Skeletal muscle satellite cell (primary cell): ENCODE measurements around the gene POFUT2.

Experiments
- H3K27me3 ChIP-seq: 2 replicates; pipeline ENCODE4 v1.7.0; 2013; ENCODE audit warnings: low read length; ENCODE audit not compliant: control insufficient read depth, insufficient read depth
- H3K36me3 ChIP-seq: 2 replicates; pipeline ENCODE4 v1.7.0; 2013; ENCODE audit warnings: mild to moderate bottlenecking, control low read depth, low read length; ENCODE audit not compliant: insufficient read depth
- H3K4me1 ChIP-seq: 2 replicates; pipeline ENCODE4 v1.7.0; 2013; ENCODE audit warnings: low read length; ENCODE audit not compliant: control insufficient read depth, insufficient read depth
- H3K4me2 ChIP-seq: 2 replicates; pipeline ENCODE4 v1.7.0; 2013; ENCODE audit warnings: mild to moderate bottlenecking, low read length
- H3K4me3 ChIP-seq: 2 replicates; pipeline ENCODE4 v1.7.0; 2013; ENCODE audit warnings: low read length
- H3K9ac ChIP-seq: 2 replicates; pipeline ENCODE4 v1.7.0; 2013; ENCODE audit warnings: mild to moderate bottlenecking, low read depth, low read length, moderate library complexity
- H3K9me3 ChIP-seq: replicated peaks from 2 replicates; pipeline ENCODE4 v1.7.0; 2013; ENCODE audit warnings: mild to moderate bottlenecking, control low read depth, low read length

Gene POFUT2

DNA sequence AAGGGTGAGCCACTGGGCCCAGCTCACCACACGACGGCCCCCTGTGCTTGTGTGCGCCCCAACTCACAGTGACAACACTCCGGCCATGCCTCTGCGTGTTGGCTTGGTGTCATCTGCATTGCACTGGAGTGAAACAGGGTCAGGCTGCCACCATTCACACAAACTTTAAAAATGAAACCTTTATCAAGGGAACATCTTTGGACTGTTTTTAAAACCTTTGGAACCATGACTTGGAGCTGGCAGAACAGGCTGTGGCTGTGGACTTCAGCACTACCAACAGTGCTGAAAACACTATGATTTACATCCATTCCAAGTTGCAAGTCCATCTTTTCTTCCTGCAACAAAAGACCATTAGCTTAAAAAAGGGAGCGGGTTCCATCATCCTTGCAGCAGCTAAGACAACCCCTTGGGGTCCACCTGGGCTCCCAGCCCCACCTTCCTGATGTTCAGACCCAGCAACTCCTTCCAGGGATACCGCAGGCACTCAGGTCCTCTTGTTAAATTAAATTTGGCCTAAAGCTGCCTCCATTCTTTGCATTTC is 25.6 kb downstream of the POFUT2 start:
- Histone ChIP-seq H3K9me3 (no peaks in the 10 kb centered on the region), H3K9ac (no peak overlapping the region)

DNA sequence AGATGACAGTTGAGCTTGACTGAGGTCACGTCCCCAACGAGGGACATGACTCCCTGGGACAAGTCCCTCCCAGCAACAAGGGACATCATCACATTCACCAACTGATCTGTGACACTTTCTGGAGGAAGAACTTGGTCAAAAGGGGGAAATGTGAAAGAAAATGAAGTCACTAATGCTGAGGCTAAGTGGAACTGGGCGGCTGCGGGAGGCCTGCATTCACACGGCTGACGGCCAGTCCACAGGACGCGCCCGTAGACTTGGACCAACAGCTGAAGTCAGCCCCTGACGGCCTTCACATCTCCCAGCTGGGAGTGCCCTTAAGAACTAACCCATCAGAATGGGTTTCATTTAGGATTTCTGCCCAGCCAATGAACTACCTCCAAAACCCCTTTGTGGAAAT is 26.6 kb downstream of the POFUT2 start:
- Histone ChIP-seq H3K4me2 (no peak overlapping the region), H3K27me3 (peaks cover 22% of the 10 kb centered on the region), H3K4me3 (no peak overlapping the region), H3K9me3 (no peaks in the 10 kb centered on the region), H3K4me1 (no peaks in the 10 kb centered on the region), H3K36me3 (peaks cover 28% of the 10 kb centered on the region), H3K9ac (no peak overlapping the region)

More for the DNA sequence above, 25.6 kb downstream of the POFUT2 start:
- peaks cover 38% of the 10 kb centered on the region for H3K36me3 ChIP-seq
- no peak overlapping the region for H3K4me3 ChIP-seq
- no peak overlapping the region for H3K4me2 ChIP-seq
- peaks cover 14% of the 10 kb centered on the region for H3K27me3 ChIP-seq
- no peaks in the 10 kb centered on the region for H3K4me1 ChIP-seq

DNA sequence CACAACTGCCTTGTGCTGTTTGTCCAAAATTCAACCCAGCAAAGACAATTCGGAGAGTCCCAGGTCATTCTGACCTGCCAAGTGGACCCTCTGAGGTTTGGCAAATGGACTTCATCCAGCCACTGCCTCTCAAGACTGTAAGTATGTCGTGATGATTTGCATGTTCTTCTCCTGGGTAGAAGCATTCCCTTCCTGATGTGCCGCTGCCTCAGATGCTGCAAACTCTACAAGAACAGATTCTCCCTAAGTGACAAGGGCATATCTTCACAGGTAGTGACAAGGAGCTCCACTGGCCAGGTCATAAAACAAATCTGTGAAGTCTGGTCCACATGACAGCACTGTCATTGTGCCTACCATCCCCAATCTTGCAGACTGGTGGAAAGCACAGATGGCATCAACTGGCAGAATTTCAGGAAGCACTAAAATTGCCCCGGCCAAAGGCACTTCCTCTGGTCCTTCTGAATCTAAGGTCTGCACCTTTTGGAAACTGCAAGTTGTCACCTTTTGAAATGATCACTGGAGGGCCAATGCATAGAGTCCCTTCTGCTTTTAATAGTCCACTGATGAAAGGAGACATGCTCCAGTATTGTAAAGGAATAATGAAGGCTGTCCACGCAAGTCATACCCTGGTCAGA is 27.4 kb downstream of the POFUT2 start:
- Histone ChIP-seq H3K9ac (no peak overlapping the region), H3K27me3 (peaks cover 22% of the 10 kb centered on the region), H3K4me3 (no peak overlapping the region), H3K36me3 (peaks cover 21% of the 10 kb centered on the region), H3K4me2 (no peak overlapping the region), H3K4me1 (no peaks in the 10 kb centered on the region), H3K9me3 (no peaks in the 10 kb centered on the region)

DNA sequence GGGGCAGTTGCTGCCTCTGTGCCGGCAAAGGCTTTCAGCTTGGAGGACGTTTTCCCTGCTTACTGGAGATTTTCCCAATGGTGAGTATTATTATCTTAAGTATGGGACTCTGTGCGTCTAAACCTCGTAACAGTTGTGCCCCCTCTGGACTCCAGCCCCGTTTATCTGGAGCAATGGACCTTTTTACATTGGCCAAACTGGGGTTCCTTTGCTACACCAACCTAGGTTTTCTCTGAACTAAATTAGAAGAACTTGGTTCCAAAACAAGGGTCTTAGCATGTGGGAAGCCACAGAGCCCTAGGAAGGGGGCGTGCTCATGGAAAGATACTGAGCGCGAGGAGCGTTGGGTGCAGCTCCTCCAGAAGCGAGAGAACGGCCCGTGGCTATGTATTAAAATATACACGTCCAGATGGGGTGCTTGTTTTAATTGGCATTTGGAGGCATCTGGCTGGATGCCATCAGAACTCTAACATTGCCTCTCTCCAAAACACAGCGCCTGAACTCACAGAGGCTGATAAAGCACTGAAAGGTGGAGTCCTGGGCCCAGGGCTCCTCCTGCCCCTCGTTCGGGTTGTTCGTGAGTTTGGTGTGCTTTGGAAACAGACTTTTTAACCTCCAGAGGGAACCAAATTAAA is 28.4 kb downstream of the POFUT2 start:
- Histone ChIP-seq H3K27me3 (peaks cover 25% of the 10 kb centered on the region), H3K4me2 (no peak overlapping the region), H3K9ac (no peak overlapping the region), H3K36me3 (peaks cover 13% of the 10 kb centered on the region), H3K9me3 (no peaks in the 10 kb centered on the region), H3K4me1 (no peaks in the 10 kb centered on the region), H3K4me3 (no peak overlapping the region)

DNA sequence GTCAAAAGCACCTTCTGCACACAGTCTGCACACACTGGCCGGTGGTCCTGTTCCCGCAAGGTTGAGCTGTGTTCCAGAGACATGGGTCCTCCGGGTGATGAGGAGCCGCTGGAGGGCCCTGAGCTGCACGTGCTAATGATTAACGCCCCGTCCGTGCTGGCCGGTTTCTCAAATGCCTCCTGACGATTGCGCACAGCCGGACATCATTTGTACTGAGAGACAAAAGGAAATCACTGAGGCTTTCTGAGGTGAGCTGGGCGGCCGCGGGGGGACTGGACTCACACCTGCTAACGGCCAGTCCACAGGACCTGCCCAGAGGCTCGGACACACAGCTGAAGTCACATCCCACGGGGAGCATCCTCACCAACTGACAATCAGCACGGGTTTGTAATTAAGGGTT is 29.2 kb downstream of the POFUT2 start:
- H3K36me3 ChIP-seq, result peaks cover 5% of the 10 kb centered on the region
- no peaks in the 10 kb centered on the region for H3K9me3 ChIP-seq
- H3K27me3 ChIP-seq, result peaks cover 26% of the 10 kb centered on the region
- no peak overlapping the region for H3K4me2 ChIP-seq
- peaks cover 1% of the 10 kb centered on the region for H3K4me1 ChIP-seq
- H3K4me3 ChIP-seq, result no peak overlapping the region
- H3K9ac ChIP-seq, result no peak overlapping the region

DNA sequence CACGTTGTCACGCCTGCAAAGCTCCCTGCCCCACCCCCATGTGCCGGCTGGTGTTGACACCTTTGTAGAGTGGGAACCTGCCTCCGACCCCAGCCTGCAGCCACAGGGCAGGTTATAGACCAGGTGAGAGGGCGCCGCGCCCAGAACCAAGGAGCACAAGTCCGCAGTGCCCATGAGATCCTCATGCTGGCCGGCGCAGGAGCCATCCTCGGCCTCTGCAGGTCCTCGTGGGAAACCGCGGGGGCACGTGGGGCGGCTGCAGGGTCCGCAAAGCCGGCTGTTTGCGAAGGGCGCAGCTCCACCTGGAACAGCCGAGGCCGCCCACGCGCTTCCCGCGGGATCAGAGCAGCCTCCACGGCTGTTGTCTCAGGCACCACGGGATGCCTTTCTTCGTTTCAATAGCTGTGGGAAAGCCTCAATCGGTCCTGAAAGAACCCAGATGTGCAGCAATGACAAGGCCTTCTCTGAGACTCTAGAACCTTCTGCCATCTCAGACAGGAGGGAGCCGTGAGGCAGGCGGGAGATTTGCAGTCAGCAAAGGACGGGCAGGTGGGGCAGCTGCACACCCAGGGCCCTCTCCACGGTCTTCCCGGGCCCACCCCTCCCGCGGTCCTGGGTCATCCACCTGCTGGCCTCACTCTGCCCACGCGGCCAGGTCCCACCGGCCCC is 29.9 kb downstream of the POFUT2 start:
- Histone ChIP-seq H3K9ac (no peak overlapping the region), H3K9me3 (no peaks in the 10 kb centered on the region), H3K4me3 (no peak overlapping the region), H3K36me3 (no peaks in the 10 kb centered on the region), H3K27me3 (peaks cover 26% of the 10 kb centered on the region), H3K4me1 (peaks cover 7% of the 10 kb centered on the region), H3K4me2 (no peak overlapping the region)

DNA sequence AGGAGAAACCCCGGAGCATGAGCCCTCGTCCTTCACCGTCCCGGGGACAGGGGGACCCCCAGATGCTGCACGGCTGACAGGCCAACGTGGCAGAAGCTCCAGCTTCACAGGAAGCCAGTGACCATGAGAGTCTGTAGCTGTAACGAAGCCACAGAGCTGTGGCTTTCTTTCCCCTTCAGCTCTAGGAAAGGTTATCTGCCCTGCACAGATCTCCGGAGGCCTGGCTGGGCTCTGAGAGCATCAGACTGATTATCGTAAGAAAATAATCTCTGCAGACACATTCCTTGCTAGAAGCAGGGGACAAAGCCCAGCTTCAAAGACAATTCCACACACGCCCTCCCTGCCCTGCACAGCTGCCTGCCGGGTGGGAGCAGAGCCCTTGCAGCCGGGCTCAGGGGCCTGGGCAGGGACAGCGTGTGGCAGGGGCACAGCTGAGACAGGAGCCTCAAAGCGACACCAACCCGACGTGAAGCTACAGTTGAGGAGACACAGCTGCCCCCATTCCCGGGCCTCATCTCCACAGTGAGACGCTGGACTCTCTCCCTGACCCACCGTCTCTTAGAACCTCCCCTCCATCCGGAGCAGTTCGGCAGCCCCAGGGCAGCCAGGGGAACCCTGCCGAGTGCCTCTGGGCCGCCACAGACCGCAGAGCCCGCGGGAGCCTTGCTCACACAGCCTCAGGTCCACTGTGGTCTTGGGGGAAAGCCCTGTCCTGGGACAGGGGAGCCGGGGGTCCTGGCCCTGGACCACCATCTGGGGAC is 30.6 kb downstream of the POFUT2 start:
- no peak overlapping the region for H3K4me2 ChIP-seq
- H3K9me3 ChIP-seq, result no peaks in the 10 kb centered on the region
- H3K36me3 ChIP-seq, result no peaks in the 10 kb centered on the region
- no peak overlapping the region for H3K9ac ChIP-seq
- peaks cover 26% of the 10 kb centered on the region for H3K27me3 ChIP-seq
- H3K4me1 ChIP-seq, result peaks cover 7% of the 10 kb centered on the region
- H3K4me3 ChIP-seq, result no peak overlapping the region

DNA sequence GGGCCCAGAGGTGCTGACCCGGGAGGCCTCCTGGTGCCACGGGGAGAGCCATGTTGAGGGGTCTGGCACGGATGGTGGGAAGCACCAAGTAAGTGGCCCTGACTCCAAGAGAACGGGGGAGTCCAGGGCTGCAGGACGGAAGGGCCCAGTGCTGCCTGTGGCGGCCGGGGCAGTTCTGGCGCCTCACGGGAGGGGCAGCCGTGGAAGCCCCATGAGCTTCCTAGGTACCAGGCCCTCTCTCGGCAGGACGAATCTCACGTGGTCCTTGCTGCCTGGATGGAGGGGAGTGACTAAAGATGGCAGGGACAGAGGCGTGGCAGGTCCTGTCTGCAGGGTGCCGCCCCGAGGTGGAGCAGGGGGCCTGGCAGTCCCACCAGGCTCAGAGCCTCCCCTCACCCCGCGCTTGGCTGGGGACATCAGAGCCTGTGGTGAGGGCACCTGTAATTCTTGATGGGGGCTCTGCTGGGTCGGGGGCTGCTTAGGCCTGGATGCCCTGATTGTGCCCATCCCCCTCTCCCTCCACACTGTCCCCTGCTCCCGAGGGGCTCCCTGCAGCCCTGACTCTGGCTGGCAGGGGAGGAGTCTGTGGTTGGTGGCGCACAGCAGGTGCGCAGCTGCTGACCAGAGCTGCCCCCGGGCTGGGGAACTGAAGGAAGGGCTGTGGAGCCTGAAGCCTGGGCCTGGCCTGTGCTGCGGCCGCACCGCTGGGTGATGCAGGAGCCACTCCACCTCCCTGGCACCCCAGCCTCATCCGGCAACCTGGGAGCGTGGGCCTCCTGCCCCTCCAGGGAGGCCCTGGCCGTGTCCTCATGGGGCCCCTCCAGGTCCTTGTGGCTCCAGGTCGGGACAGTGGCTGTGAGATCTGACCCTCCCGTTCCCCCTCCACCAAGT is 31.4 kb downstream of the POFUT2 start:
- H3K4me3 ChIP-seq, result no peak overlapping the region
- H3K9me3 ChIP-seq, result no peaks in the 10 kb centered on the region
- no peaks in the 10 kb centered on the region for H3K36me3 ChIP-seq
- no peak overlapping the region for H3K9ac ChIP-seq
- H3K27me3 ChIP-seq, result peaks cover 26% of the 10 kb centered on the region
- peaks cover 7% of the 10 kb centered on the region for H3K4me1 ChIP-seq
- no peak overlapping the region for H3K4me2 ChIP-seq

DNA sequence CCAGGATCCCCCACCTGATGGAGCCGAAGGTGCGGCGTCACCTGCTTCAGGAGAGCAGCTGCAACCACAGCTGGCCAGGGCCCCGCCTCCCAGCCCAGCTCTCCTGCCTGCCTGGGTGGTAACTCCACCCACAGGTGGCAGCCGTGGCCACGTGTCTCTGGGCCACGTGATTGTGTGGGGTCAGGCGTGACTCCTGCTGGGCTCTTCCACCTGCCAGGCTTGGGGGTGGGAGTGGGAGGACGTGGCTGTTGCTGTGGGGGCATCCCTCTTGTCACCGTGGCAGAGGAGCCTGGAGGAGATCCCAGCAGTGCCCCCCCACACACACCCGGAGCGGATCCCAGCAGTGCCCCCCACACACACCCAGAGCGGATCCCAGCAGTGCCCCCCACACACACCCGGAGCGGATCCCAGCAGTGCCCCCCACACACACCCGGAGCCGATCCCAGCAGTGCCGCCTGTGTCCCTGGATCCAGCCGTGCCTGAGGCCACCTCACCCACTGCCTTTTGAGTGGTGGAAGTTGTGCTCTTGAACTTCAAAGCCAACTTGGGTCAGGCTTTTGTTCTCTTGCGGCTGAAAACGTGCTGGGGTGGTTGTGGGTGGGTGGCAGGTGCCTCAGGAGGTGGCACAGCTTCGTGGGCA is 32.2 kb downstream of the POFUT2 start:
- Histone ChIP-seq H3K27me3 (peaks cover 26% of the 10 kb centered on the region), H3K9ac (no peak overlapping the region)

DNA sequence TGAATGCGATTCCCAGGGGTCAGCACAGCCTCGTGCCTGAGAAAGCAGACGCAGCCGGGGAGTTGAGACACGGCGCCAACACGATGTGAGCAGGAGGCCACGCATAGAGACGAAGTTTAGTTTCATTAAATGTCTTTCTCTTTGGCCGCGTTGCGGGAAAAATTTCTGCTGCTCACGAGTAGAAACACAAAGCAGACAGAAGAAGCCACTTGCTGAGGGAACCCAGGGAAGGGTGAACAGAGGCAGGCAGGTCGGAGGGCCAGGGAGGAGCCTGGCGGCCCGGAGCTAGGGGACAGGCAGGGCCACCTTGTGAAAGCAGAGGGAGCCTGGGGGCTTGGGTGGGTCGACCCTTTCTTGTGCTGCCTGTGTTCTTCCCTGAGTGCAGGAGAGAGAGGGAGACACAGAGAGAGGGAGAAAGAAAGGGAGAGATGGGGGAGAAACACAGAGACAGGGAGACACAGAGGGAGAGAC is 33.2 kb downstream of the POFUT2 start:
- no peaks in the 10 kb centered on the region for H3K9me3 ChIP-seq
- no peak overlapping the region for H3K4me2 ChIP-seq
- peaks cover 7% of the 10 kb centered on the region for H3K4me1 ChIP-seq
- peaks cover 26% of the 10 kb centered on the region for H3K27me3 ChIP-seq
- no peaks in the 10 kb centered on the region for H3K36me3 ChIP-seq
- no peak overlapping the region for H3K4me3 ChIP-seq
- no peak overlapping the region for H3K9ac ChIP-seq

More for the DNA sequence above, 32.2 kb downstream of the POFUT2 start:
- Histone ChIP-seq H3K4me2 (no peak overlapping the region), H3K4me3 (no peak overlapping the region), H3K9me3 (no peaks in the 10 kb centered on the region), H3K4me1 (peaks cover 7% of the 10 kb centered on the region), H3K36me3 (no peaks in the 10 kb centered on the region)
